ENCODE data around the gene ZNF841. TPM values are rescaled to one million over a fixed set of nuclear protein-coding genes. Genes with fewer than 3 reads are reported as not detected.

The ZNF841 gene
- total and polyA plus RNA-seq, 2 of the 8 experiments (the other 6 are each of a cell fraction or from before 2014, with no cell fraction given): 4.1 to 17.9 TPM

GRCh38 chr19:52086481-52086880 is 9.1 kb downstream of the ZNF841 start:
- Histone ChIP-seq H3K4me3 (ENCODE audit: extremely low read depth in 1 of 4, insufficient read depth in 2 of 4, low read depth in 3 of 4, low read length in 4 of 4) (no peak overlapping the region), H3K27ac (ENCODE audit: low read depth, low read length) (no peak overlapping the region), H4K5ac (ENCODE audit: insufficient read length, low read depth, low read length) (no peak overlapping the region), H2BK12ac (ENCODE audit: low read depth, low read length) (no peak overlapping the region), H2BK20ac (ENCODE audit: low read length) (no peak overlapping the region), H3K79me2 (ENCODE audit: control insufficient read depth in 1 of 2, insufficient read depth in 2 of 2, low read length in 2 of 2) (peaks cover 0 to 10% of the 10 kb centered on the region in 2 experiments; a peak in 2 of 4 replicates), H3K23ac (ENCODE audit: insufficient read length) (no peak overlapping the region), H3K14ac (ENCODE audit: insufficient read length) (no peak overlapping the region), H2BK5ac (ENCODE audit: low read depth, low read length) (no peak overlapping the region), H3K56ac (replicated peaks; ENCODE audit: insufficient read length, low read depth, low read length) (no peak overlapping the region), H4K20me1 (replicated peaks in 1 of 2; ENCODE audit: control insufficient read depth in 1 of 2, insufficient read depth in 2 of 2, low read length in 2 of 2) (no peaks in the 10 kb centered on the region), H3K4ac (replicated peaks; ENCODE audit: insufficient read length, low read depth, low read length) (no peak overlapping the region), H3K36me3 (ENCODE audit: control insufficient read depth in 2 of 4, insufficient read depth in 4 of 4, low read length in 3 of 4) (peaks cover 0 to 33% (median 17%) of the 10 kb centered on the region in 4 experiments; a peak in 5 of 8 replicates), H3K18ac (ENCODE audit: extremely low read depth, low read length) (no peak overlapping the region), H2BK120ac (replicated peaks; ENCODE audit: low read depth, low read length) (no peak overlapping the region), H3K4me2 (ENCODE audit: insufficient read depth in 1 of 2, low read depth in 2 of 2, low read length in 2 of 2) (no peak overlapping the region), H2AK5ac (ENCODE audit: low read depth, low read length) (no peak overlapping the region), H2BK15ac (ENCODE audit: low read length) (no peak overlapping the region), H3K79me1 (ENCODE audit: low read depth, low read length) (no peaks in the 10 kb centered on the region), H4K91ac (replicated peaks; ENCODE audit: insufficient read length, low read length) (no peak overlapping the region), H3K9ac (replicated peaks in 1 of 4; ENCODE audit: extremely low read depth in 1 of 4, low read depth in 3 of 4, low read length in 3 of 4) (no peak overlapping the region), H3K23me2 (ENCODE audit: low read depth, low read length) (no peaks in the 10 kb centered on the region), H2AFZ (ENCODE audit: low read length) (no peak overlapping the region), H3K27me3 (replicated peaks in 1 of 4; ENCODE audit: control insufficient read depth in 3 of 4, extremely low read depth in 1 of 4, insufficient read depth in 3 of 4, low read length in 3 of 4) (no peaks in the 10 kb centered on the region), H3K9me3 (ENCODE audit: insufficient read depth in 2 of 2, low read depth in 1 of 2, low read length in 1 of 2) (peaks cover 3 to 8% of the 10 kb centered on the region in 2 experiments; a peak in 2 of 4 replicates), H3K4me1 (replicated peaks in 1 of 4; ENCODE audit: control insufficient read depth in 3 of 4, insufficient read depth in 4 of 4, low read length in 3 of 4) (no peaks in the 10 kb centered on the region), H4K8ac (ENCODE audit: extremely low read depth, insufficient read depth, low read length) (no peak overlapping the region)
- TF ChIP-seq HDAC6 (IDR thresholded peaks at IDR 0.05; ENCODE audit: low read depth, low read length) (no peak), RFX5 (IDR thresholded peaks at IDR 0.05; ENCODE audit: borderline replicate concordance, low read depth, low read length) (no peak), BRCA1 (IDR thresholded peaks at IDR 0.05; ENCODE audit: low read depth, low read length) (no peak), SP4 (IDR thresholded peaks at IDR 0.05; ENCODE audit: low read length) (no peak), KDM4A (IDR thresholded peaks at IDR 0.05; ENCODE audit: low read depth, low read length, severe bottlenecking) (no peak)
- DNase-seq (ENCODE audit: low read depth in 1 of 2, low spot score in 2 of 2): no peak
- CTCF ChIA-PET (ENCODE audit: partially characterized antibody): no interaction called here
- no peak for FAIRE-seq
- POLR2A ChIA-PET (ENCODE audit: partially characterized antibody): no interaction called here

All from H1 (cell line).